Stimulated activated CD4-positive, alpha-beta T cell treated with anti-CD3 and anti-CD28 coated beads, Interleukin-2, amount 100 ng/mL, for 24 hours (primary cell): ENCODE measurements around the gene TARS3.
"Not testable (repeated sequence)": the region's sequence is repeated elsewhere in the genome, so short reads cannot be mapped to it uniquely, and the experiment has no call there.

Source experiments
- DNase-seq, 2 donors: peaks; one replicate each; pipeline ENCODE4 v3.0.0-alpha.2; 2020

The TARS3 gene

DNA sequence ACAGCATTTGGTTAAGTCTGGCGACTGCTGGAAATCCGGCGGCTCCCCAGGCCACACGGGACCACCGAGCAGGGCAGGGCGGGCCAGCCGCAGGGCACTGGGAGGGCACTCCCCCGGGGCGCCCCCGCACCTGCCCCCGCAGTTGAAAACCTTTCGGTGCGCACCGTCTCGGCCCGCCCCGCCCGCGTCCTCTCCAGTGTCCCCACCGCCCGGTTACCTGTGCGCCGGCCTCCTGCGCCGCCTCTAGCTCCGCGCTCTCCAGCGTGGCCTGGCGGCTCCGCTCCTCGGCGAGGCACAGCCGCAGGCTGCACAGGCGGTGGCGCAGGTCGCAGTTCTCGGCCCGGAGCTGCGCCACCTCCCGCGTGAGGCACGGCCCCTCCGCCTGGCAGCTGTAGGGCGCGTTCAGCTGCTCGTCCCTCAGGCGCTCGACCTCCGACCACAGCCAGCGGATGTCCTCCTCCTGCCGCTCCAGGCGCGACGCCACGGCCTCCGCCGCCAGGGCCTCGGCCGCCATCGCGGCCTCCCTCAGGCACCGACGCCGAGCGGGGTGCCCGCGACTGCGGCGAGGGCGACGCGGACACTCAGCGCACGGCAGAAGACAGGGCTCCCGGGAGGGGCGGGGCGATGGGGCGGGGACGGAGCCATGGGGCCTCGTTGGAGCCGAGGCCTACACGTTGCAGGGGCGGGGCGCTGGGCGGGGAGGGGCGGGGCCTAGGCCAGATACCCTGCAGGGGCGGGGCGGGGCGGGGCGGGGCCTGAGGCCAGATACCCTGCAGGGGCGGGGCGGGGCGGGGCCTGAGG is at the start of gene TARS3:
TARS3 (minus strand) TSS at position 600 of the 801 bp plus-strand sequence; CDS start at position 514, 86 bp downstream.
- peak; percentile 95 to 96 for DNase-seq

DNA sequence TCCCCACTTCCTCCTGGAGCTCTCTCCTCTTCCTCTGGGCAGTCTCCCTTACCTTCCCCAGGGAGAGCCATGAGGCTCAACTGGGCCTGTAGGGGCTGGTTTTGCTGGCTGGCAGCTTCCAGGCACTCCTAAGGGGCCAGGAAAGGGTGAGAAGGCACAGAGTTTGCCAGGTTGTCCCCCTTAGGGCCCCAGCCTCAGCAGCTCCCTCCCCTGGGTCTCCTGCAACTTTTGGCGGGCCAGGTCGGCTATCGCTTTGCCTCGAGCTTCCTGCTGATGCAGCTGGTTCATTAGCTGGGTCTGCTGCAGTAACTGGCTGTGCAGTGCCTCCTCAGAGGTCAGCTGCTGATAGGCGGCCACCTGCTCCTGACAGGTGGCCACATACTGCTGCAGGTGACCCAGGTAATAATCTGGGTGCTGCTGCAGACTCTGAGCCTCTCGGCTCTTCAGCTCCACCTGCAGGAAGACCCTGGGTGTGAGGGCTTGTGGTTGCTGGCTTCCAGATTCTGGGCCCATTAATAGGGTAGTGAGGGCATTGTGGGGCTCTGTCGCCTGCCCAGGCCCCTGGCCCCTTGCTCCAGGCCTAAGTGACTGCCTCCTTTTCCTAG is 49.3 kb upstream of the TARS3 start:
- DNase-seq = peak in 1 of 2 donors; percentile 9

DNA sequence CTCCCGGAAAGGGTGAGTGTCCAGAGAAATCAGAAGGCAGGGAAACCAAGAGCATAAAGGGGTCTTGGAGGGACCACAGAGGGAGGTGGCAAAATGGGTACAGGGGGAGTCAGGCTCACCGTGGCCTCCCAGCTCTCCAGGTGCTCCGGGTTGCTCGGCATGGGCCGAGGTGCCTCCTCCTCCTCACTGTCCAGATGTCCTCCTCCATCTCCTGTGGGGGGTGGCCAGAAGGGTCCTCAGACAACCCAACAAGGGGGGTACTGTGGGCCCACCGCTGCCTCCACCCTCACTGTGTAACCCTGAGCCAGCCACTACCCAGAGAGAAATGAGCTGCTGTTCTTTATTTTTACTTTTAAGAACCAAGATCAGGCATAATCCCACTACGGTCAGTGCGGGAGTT is 48.6 kb upstream of the TARS3 start:
- no peak for DNase-seq

DNA sequence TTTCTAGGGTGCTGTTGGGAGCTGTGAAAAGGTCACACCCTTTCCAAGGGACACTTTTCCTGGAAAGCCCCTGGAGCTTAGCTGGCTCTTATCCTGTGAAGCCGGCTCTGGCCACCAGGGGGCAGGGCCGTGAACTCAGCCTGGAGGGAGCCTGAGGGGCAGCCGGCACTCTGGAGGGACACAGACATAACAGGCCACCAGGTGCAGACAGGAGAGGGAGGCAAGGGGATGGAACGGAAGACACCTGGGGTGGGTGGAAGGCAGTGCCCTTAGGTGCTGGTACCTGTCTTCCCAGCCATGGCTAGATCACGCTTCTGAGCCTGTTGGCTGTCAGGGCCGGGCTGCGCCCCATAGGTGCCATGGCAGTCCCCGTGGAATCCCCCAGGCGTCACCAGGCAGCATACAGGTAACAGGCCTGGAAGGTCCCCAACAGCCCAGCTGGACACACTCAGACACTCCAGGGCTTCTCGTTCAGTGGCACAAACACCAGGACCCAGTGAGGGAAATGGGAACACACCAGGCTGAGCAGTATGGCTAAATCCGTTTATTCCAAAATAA is 42.9 kb upstream of the TARS3 start:
- not testable (repeated sequence) for DNase-seq

DNA sequence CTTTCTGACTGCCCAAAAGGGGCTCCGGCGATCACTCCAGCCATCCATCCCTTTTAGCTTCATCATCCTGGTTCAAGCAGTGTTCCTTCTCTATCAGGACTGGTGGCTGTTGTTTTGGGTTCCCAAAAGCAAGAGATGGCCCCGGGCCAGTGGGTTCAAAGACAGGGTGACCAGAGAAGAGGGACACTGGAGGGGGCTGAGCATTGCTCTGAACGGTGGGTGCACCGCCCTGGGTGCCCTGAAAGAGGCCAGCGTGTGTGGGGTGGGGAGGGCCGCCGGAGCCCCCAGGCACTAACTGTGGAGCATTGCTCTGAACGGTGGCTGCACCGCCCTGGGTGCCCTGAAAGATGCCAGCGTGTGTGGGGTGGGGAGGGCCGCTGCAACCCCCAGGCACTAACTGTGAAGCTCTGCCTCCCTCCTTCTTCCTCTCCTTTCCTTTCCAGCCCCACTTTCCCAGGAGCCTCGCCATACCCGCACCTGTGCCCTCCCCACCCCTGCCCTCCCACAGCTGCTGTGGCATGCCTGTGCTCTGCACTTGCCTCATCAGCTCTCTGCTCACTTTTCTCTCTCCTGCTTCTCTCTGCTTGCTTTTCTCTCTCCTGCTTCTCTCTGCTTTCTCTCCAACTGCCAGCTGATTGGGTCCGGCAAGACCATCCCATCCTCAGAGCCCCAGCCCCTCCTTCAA is 41.6 kb upstream of the TARS3 start:
- DNase-seq = no peak

DNA sequence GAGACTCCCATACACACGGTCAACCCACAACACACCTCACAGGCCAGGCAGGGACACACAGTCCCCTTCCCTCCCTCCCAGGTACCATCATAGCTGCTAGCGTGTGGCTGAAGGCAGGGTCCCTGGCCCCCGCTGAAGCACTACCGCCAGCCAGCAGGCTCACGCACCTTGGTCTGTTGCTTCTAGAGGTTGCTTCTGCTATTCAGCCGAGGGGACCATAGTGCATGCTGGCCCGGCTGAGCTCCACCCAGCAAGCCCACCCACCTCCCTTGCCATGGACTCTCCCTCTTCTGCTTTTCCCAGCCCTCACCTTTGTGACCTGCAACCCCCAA is 41.0 kb upstream of the TARS3 start:
- DNase-seq = not testable (repeated sequence)

DNA sequence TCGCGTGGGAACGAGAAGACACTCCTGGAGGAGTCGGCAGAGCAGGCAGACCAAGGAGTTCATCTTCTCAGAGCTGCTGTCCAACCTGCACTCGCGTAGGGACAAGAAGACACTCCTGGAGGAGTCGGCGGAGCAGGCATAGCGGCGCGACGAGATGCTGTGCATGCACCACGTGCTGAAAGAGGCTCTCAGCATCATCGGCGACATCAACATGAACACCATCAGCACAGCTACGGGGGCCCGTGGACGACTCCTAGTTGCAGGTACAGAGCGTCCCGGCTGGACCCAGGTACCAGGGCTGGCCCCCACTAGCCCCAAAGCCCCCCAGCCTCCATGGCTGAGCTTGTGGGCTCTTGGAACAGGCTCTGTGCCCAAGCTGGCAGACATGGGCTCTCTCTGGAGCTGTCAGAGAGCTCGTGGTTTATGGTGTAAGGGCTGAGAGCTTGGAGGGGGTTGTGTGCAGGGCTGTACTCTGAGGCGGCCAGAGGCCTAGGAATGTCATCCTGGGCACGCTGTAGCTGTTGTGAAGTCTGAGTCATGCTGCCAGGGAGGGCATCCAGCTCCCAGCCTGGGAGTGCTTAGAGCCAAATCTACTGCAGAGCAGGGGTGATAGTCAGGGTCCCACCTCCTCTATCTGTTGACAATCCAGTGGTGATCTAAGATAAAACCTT is 40.5 kb upstream of the TARS3 start:
- DNase-seq = not testable (repeated sequence)

DNA sequence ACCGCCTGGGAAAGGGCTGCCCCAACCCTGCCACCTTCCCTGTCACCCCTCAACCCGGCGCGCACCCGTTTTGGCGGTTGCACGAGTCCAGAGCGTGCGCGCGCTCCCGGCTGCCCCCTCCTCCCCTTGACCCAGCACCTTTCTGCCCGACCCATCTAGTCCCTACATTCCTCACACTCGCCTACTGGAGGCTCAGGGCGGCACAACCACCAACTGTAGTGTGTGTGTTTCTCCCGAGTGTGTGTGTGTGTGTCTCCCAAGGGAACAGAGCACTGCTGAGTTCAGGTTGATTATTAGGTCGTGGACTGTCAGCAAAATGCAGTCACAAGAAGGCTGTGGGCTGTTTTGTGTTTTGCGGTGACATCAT is 22.4 kb upstream of the TARS3 start:
- not testable (repeated sequence) for DNase-seq

DNA sequence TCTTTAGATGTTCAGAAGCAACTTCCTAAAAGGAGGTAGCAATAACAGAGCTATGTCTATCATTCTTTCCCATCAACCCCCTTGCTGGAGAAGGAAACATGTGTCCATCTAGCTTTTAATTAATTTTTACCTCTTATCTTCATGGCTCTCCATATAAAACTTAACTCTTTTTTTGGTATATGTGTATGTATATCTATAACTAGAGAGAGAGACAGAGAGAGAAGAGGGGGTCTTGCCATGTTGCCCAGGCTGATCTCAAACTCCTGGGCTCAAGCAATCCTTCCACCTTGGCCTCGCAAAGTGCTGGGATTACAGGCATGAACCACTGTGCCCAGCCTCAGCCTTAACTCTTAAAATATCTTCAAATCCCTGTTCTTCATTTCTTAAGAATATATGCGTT is 10.6 kb upstream of the TARS3 start:
- not testable (repeated sequence) for DNase-seq

DNA sequence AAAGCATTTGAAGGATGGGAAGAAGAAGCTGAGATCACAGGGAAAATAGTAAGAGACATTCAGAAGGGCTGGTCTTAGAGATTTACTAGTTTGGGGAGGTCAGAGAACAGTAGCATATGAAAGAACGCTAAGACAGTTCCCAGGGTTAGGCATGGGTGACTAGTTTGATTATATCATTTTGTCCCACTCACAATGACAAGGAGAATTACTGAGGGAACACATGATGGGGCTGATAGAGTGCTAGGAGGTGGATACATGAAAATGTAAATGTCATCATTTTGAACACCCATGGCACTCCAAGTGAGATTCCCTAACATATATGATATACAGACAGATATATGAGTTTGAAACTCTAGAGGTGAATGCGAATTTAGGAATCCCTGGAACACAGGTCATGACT is 9.3 kb upstream of the TARS3 start:
- DNase-seq = no peak

DNA sequence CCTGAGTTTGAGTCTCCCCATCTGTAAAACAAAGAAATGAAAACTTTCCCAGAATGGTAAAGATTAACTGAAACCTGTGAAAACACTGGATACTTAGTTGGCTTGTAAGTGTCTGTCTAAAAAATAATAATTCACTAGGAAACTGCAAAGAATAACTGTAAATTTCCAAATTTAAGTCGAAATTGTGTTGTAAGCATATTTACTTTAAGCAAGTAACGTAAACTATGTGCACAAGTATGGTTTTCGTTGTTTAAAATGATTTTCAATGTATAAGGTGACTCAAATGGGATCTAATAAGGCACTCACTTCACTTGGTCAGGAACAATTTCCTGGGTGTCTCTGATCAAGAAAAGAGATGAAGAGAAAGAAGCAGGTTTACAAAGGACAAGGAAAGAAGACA is 8.5 kb upstream of the TARS3 start:
- DNase-seq = no peak

DNA sequence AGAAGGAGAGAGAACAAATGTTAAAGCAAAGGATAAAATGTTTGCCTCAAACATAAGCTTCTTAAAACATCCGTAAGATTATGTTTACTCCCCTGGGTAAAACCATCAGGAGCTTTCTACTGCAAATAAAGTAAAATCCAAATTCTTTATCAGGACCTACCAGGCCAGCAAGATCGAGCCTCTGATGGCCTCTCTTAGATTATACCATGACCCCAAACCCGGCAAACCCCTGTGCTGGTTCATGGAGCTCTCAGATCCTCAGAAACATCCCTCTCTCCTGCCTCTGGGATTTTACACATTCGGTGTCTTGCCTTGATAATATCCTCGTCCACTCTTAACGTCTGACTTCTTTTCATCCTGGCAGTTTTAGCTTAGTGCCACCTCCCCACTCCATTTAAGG is 7.5 kb upstream of the TARS3 start:
- DNase-seq = no peak

DNA sequence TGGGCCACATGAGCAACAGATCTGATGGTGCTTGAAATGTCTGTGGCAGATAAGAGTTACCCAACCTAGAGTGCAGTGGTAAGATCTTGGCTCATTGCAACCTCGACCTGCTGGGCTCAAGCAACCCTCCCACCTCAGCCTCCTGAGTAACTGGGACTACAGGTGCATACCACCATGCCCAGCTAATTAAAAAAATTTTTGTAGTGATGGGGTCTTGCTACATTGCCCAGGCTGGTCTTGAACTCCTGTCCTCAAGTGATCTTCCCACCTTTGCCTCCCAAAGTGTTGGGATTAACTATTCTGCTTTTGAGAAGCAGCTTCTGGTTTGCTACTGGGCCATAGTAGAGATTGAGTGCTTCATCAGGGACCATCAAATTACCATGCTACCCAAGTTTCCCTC is 2.9 kb upstream of the TARS3 start:
- DNase-seq = no peak

DNA sequence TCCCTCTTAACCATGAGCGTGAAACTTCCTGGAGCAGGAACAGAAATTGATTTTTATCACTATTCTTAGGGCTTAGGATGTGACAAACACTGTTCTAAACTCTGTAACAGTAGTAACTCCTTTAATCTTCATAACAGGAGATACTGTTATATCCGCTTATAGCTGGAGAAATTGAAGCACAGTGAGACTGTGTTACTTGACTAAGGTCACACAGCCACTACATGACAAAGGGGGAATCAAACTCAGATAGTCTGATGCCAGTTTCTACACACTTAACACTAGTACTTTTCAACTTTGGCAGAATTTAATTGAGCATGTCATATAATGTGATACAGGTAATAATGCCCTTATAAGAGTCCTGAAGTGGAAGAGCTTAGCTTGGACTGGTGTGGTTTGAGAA is 800 bp upstream of the TARS3 start:
- DNase-seq = no peak

DNA sequence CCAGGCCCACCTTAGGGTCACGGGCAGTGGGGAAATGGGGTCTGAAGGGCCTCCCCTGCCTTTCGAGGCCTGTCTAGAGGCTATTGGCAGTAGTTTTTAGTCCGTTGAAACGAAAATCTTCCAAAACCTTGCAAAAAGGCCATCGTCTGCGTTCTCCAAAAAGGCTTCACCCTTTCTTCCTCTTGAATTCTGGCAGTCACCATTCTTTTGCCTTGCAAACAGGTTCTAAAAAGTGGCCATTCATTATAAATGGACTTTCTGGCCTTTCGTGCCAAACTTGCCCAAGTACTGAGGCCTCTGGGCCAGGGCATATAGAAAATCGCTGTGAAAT is 367 bp upstream of the TARS3 start:
- DNase-seq = no peak

DNA sequence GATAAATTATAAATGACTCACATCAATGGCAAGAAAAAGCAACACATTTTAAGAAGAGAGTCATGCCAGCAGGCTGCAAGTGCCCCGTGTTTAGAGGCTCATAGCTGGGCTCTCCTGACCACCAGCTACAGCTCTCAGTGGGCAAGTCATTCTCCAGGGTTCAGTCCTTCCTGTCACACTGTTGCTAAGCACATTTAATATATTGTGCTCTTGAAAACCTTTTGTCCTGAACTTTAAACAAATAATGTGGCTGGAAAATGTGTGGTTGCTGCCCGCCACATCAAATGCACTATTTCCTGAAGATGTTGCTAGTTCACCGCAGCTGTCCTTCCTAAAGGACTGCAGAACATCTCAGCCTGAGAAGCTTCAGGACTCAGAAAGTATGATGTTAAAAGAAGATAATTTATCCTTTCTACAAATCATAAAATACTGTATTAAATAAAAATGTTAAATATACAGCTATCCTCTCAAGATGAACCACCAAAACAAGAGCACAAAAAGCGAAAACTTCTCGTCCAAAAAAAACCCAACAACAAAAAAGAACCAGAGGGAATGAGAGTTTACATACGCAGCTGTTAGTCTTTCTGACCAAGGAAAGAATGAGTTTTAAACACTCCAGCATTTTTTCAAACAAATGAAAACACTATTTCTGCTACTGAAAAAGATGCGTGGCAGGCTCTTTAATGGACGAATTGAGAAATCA is 951 bp downstream of the TARS3 start:
- peak; percentile 40 to 57 for DNase-seq

DNA sequence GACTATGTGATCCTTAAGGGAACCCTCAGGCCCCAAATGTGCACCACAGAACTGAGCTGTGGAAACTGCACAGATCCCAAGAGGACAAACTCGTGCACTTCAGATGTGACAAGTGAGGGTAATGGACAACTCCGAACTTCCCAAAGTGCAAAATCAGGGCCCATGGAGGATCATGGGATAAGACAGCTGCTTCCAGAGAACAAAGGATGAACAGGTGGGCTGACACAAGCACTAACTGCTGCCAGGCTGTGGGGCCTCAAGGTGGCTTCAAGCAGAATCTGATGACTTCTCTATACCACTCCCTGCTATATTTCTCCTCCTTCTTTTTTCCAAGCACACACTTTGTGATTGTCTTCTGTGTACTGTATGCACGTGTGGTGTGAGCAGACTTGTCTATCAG is 5.4 kb downstream of the TARS3 start:
- DNase-seq = no peak

DNA sequence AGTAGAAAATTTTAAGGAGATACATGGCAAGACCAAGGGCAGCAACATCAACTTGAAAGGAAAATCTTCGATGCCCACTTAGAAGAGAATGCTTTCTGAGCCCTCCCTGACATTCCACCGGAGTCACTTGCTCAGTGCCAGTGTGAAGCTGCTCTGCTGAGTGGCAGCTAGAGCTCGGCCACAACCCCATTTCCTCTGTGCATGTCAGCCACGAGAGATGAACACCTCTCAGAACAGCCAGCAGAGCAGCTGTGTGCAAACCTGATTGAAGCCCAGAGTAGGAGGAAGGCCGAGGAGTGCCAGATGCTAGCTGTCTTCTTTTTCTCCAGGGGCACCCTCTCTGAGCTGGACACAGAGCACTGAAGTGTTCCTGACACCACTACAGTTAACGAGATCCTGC is 12.2 kb downstream of the TARS3 start:
- no peak for DNase-seq

DNA sequence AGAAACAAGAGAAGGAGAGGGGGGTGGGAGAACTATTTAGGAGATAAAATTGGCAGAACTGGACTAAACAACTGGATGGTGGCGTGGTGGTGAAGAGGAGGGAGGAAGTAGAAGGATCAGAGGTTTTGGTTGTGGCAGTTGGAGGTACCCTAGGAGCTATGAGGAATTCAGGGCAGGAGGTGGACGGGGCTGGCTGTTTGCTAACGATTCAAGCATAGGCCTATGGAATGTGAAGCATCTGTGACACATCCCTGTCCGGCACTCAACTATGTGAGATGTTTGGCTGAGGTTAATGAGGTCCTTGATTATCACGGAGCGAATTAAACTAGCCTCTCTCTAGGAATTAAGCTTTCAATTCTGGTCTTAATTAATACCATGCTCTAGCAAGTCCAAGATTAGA is 13.5 kb downstream of the TARS3 start:
- DNase-seq = no peak

DNA sequence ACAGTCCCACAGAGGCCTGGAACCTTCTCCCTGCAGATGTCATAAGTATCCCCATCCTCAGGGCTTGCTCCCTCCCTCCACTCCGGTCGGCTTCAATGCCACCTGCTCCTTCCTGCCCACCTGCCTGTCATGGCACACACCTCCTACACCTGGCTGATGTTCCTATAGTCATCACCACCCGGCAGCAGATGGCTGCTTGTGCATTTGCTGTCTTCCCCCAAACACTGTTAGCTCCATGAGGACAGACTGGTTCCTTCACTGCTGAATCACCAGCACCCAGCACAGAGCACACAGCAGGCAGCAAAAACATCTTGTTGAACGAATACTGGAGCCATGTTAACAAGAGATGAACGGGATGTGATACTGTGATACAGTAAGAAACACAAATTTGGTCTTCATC is 14.8 kb downstream of the TARS3 start:
- no peak for DNase-seq

DNA sequence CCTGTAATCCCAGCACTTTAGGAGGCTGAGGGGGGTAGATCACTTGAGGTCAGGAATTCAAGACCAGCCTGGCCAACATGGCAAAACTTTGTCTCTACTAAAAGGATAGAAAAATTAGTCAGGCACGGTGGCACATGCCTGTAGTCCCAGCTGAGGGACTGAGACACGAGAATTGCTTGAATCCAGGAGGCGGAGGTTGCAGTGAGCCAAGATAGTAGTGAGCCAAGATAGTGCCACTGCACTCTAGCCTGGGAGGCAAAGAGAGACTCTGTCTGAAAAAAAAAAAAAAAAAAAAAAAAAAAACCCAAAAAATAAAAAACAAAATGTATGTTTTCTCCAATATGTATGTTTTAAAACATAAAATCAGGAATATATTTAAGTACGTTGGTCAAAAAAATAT is 16.3 kb downstream of the TARS3 start:
- DNase-seq = no peak

DNA sequence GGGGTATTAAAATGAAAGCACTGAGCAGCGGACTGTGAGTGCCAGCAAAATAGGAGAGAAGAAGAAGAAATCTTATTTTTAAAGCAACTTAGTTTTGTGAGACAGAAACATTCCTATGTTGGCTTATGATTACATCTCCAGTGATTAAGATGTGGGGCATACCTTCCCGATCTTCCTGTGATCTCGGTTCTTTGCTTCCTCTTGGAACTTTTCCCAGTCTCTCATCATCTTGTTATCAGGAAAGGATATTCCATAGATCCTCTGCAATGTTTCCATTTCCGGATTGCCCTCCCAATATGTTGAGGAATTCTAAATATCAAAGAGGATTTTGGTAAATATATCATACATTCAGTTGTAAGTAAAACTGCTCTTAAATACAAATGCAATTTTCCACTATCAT is 22.2 kb downstream of the TARS3 start:
- DNase-seq = no peak

DNA sequence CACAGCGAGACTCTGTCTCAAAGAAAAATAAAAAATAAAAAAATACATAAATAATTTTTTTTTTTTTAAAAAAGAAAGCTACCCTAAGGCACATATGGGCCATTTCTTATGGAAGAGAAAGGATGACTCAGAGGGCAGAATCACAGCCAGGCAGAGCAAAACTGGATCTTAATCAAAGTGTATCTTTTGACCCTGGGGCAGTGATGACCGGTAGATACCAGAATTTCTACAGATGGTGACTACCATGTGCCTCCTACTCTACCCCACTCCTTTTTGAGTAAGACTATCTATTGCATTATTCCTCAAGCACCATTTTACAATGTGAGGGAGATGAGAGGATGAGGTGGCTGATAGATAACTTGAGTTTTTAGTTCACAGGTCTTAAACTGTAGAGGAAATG is 26.0 kb downstream of the TARS3 start:
- no peak for DNase-seq
